Effector CD4-positive, alpha-beta T cell (primary cell): Measurements from ENCODE around the gene TAS2R31.
"Not testable (repeated sequence)": the region's sequence is repeated elsewhere in the genome, so short reads cannot be mapped to it uniquely, and the experiment has no call there.

Experiments
- DNase-seq: peaks from one replicate; pipeline ENCODE4 v3.0.0-alpha.2; 2020
- total RNA-seq: gene quantifications from one replicate; lab custom pipeline; 2026; lab: John Stamatoyannopoulos, UW

TAS2R31 gene, protein sequence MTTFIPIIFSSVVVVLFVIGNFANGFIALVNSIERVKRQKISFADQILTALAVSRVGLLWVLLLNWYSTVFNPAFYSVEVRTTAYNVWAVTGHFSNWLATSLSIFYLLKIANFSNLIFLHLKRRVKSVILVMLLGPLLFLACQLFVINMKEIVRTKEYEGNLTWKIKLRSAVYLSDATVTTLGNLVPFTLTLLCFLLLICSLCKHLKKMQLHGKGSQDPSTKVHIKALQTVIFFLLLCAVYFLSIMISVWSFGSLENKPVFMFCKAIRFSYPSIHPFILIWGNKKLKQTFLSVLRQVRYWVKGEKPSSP
- 2.3 reads per million, percentile 5 among the genes with 10 or more reads in this experiment for total RNA-seq

DNA sequence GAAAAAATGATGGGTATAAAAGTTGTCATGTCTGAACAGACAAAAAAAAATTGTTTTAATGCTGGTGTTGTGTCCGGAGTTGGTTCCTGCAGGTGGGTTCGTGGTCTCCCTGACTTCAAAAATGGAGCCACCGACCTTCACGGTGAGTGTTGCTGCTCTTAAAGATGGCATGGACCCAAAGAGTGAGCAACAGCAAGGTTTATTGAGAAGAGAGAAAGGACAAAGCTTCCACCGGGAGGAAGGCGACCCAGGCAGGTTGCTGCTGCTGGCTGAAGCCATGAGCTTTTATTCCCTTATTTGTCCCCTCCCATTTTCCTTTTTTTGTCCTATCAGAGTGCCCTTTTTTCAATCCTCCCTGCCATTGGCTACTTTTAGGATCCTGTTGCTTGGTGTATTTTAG, at the start of gene TAS2R31:
Gene TAS2R31 (minus strand): TSS at position 101 of the 400 bp plus-strand sequence. CDS start 72 bp downstream, at position 29.
- no peak for DNase-seq

DNA sequence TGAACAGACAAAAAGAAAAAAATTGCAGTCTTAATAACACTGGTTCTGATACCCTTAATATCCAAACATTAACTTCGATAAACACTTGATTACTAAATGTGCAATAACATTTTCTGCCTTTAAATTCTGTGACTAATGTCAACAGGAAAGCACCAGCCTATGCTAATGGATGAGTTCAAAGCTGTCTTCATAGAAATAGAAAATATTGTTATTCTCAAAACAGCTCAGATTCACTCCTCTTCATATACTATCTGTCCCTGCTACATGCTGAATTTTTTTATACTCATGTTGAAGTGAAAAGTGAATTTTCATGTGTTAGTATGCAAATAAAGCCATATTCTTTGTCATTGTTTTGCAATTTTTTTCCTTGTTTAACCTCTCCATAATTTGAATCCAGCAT, 47.0 kb upstream of the TAS2R31 start:
- no peak for DNase-seq

DNA sequence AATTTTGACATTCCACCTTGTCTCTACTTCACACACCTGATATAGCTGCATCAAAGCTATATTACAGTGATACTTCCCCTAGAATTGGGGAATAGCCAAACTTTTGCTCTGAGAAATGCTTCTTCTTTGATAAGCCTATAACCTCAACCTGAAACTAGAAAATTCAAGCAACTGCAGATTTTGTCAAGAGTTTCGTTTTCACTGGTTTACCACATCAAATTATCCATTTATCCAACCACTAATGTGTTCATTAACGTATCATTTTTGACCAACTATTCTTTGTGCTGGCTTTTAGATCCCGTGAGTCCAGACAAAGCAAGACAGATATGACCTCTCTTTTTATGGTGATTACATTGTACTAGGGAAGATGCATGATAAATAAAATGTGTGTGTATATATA, 44.4 kb upstream of the TAS2R31 start:
- no peak for DNase-seq

DNA sequence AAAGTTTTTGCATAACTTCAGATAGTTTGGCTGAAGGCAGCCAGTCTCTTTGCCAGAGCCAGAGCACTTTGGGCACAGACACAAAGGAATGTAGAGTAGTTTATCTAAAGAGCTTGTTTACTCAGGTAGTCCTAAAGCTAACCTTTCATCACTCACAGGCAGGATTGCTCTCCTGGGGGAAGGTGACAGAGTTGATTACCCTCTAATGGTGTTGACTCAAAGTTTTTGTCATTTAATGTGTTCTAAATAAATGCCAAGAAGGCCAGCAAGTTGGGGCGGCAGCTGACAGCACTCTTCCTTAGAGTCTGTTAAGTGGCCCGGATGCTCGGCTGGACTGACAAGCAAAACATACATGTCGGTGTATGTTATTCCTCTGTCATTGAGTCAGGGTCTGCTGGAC, 40.2 kb upstream of the TAS2R31 start:
- DNase-seq, result no peak

DNA sequence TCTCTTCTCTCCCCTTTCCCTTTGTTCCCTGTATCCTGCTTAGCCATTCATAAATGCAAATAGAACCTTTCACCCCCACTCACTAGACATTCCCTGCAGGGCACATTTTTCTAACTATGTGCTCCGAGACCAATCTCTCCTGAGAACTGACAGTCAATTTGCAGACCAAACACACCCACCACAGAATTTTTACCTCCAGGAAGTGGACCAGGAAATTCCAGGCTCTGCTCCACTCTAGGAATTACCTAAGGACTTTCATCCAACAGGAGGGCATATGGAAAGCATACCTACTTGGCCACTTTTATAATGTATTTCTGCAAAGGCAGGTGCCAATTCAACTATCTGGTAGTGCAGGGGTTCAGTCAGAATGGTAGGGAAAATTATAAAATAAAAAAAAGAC, 39.8 kb upstream of the TAS2R31 start:
- no peak for DNase-seq

DNA sequence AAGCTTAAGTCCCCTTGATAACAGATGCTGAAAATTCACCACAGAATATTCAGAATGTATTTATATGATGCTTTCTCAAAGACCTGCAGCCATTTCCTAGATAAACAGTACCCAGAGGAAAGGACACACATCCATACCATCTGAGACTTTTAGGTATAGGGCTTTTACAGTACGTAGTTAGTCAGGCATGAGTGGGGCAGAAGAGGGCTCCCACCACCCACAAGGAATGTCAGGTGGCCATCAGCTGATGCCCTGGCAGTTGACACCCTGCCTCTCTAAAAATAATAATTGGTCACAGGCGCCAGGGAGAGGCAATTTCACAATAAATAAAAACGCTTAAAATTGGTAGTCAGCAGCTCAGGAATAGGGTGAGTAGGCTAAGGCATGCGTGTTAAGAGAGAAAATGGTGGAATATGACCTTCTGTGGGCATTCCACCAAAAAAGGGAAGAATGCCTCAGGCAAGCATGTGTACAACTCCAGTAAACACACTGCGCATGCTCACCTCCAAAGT, 38.7 kb upstream of the TAS2R31 start:
- DNase-seq, result no peak

DNA sequence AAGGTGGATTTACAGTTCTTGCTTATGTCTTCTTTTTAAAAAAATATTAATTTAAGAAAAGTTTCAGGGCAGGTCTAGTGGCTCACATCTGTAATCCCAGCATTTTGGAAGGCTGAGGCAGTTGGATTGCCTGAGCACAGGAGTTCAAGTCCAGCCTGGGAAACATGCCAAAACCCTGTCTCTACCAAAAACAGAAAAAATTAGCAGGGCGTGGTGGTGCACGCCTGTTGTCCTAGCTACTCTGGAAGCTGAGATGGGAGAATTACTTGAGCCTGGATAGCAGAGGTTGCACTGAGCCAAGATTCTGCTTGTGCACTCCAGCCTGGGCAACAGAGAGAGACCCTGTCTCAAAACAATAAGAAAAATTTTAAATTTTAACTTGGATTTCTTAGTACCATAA, 36.3 kb upstream of the TAS2R31 start:
- DNase-seq, result no peak

DNA sequence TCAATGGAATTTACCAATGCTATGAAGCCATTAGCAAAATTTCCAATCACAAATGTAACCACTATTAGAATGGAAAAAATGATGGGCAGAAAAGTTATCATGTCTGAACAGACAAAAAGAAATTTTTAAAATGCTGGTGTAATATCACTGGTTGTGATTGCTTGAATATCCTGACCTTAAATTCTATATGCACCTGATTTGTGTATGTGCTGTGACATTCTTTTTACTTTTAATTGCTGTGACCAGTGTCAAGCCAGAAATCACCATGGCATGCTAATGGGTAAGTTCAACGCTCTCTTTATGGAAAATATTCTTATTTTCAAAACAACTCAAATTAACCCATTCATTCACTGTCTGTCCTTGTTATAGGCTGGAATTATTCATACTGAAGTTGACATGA, 31.0 kb upstream of the TAS2R31 start, which contains the start of gene TAS2R46:
Gene TAS2R46 (minus strand): TSS at position 101 of the 400 bp plus-strand sequence. CDS start 0 bp downstream, at position 101.
- DNase-seq, result not testable (repeated sequence)

DNA sequence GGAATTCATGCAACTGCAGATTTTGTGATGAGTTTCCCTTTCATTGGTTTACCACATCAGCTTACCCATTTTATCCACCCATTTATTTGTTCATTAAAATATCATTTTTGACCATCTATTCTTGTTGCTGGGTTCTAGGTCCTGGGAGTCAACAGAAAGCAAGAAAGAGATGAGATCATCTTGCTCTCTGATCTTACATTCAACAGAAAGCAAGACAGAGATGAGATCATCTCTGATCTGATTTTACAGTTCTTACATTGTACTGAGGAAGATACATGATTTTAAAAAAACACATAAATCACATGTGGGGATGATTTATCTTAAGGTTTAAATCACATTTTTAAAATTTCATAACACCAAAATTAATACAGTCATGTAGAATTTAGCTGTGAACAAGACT, 28.6 kb upstream of the TAS2R31 start:
- DNase-seq, result no peak

DNA sequence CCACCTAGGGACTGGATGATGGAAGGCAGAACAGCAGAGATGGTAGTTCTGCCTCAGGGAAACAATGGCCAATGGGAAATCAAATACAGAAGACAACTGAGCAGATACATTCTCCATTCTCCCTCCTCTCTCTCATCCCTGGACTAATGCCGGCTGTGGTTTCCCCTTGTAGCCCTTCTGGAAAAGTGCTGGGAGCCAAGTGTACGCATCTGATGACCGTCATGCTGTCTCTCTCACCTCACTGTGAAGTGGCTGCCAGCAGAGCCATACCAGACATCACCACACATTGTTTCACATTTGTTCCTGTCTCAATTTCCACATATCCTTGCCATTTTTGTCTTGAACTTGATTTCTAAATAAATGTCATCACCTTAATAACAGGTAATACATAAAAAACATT, 27.8 kb upstream of the TAS2R31 start:
- DNase-seq, result no peak

DNA sequence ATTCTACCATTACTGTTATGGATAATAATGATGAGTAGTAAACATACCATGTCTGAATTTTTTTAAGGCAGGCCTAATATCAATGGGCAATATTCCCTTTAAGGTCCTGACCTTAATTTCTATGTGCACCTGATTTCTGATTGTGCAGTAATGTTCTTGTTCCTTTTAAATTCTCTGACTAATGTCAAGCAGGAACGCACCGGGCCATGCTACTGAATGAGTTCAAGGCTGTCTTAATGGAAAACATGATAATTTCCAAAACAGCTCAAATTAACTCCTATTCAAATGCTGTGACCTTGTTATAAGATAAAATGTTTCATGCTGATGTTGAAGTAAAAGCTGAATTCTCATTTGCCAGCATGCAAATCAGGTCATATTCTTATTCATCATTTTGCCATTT, 24.1 kb upstream of the TAS2R31 start:
- DNase-seq, result no peak

DNA sequence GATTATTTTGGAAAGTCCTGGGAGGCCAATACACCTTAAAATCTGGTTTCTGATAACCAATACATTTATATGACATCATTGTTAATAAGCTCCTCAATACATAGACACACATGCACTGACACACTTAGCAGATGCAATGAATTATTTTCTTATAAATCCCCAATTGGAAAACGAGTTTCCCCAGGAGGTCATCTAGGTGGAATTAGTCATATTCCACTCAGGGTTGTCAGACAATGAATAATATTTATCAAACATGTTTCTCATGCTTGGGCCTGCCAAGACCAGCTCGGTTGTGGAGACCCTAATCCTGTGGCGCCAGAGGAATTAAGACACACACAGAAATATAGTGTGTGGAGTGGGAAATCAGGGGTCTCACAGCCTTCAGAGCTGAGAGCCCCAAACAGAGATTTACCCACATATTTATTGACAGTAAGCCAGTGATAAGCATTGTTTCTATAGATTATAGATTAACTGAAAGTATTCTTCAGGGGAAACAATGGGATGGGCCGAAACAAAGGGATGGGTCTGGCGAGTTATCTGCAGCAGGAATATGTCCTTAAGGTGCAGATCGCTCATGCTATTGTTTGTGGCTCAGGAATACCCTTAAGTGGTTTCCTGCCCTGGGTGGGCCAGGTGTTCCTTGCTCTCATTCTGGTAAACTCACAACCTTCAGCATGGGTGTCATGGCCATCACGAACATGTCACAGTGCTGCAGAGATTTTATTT, 18.8 kb upstream of the TAS2R31 start:
- DNase-seq, result not testable (repeated sequence)

DNA sequence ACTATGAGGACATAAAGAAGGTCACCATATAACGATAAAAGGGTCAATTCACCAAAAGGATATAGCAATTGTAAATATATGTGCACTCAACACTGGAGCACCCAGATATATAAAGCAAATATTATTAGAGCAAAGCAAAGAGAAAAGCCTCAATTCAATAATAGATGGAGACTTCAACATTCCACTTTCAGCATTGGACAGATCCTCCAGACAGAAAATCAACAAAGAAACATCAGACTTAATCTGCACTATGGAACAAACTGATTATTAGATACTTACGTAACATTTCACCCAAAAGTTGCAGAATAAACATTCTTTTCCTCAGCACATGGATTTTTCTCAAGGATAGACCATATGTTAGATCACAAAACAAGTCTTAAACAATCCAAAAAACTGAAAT, 10.2 kb upstream of the TAS2R31 start:
- DNase-seq, result not testable (repeated sequence)

DNA sequence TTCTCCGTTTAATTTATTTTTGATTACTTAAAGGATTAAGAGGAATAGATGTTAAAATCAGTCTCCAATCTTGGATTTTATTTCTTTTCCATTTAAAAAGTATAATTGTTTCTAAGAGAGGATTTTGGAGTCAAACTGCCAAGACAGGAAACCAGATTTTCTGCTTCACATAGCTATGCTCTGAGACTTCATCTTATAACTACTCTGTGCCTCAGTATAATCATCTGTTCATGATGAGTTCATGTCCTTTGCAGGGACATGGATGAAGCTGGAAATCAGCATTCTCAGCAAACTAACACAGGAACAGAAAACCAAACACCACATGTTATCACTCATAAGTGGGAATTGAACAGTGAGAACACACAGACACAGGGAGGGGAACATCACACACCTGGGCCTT, 9.0 kb upstream of the TAS2R31 start:
- DNase-seq, result no peak

DNA sequence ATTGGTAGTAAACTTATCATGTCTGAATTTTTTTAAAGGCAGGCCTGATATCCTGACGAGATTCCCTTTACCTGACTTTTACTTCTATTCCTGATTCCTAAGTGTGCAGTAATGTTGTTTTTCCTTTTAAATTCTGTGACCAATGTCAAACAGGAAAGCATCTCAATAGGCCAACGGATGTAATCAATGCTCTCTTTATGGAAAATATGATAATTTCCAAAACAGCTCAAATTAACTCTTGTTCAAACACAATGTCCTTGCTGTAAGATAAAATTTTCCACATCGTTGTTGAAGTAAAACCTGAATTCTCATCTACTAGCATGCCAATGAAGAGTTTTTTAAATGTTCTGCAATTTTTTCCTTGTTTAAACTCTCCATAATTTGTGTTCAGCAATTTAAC, 8.0 kb upstream of the TAS2R31 start:
- DNase-seq, result no peak

DNA sequence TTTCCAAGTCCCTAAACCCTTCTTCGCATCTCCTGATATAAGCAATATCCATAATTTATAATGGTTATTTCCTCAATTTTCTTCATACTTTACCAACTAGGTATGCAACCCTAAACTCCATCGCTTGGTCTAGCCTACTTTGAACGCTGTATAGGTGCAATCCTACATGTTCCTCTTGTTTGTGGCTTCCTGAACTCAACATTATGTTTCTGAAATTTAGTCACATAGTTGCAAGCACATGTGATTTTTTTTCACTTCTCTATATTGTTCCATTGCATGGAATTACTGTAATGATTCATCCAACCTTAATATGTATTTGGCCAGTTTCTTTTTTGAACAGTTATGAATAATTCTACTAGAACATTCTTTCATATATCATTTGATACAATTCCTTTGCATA, 2.8 kb upstream of the TAS2R31 start:
- DNase-seq, result not testable (repeated sequence)

DNA sequence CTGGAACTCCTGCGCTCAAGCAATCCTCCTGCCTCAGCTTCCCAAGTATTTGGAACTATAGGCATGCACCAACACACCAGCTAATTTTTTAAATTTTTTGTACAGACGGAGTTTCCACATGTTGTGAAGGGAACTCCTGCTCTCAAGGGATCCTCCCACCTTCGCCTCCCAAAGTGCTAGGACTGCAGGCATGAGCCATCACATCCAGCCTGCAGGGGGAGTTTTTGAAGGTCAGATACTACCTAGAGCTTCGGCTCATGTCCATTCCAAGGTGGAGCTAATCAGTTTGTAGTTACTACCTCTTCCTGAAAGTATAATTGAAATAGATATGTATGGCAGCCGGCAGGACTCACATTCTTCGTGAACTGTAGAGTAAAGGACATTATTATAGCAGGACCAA, 5.1 kb downstream of the TAS2R31 start:
- no peak for DNase-seq

DNA sequence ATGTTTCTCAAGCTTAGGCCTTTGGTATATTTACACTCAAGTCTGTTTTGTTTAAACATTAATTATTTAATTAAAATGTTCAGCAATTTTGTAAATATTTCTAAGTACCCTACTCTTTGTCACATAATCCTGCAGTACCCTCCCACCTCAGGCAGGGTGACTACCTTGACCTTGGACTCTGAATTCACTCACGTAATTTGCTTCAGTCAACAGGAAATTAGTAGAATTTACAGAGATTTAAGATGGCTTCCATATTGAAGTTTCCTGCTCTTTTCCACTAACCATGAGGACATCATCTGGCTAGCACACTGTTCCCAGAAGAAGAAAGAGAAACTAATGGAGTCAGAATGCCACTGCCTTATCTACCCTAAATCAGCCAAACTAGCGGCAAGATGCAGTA, 7.8 kb downstream of the TAS2R31 start:
- no peak for DNase-seq

DNA sequence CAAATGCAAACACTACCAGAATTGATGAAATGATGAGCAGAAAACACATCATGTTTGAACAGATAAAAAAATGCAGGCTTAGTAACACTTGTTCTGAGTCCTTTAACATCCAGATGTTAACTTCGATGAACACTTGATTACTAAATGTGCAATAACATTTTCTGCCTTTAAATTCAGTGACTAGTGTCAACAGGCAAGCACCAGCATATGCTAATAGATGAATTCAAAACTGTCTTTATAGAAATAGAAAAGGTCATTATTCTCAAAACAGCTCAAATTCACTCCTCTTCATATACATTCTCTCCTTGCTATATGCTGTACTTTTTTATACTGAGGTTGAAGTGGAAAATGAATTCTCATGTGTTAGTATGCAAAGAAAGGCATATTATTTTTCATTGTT, 8.7 kb downstream of the TAS2R31 start, which contains the start of gene TAS2R19:
Gene TAS2R19 (minus strand): TSS at position 101 of the 400 bp plus-strand sequence. CDS start 49 bp downstream, at position 52.
- DNase-seq, result no peak

DNA sequence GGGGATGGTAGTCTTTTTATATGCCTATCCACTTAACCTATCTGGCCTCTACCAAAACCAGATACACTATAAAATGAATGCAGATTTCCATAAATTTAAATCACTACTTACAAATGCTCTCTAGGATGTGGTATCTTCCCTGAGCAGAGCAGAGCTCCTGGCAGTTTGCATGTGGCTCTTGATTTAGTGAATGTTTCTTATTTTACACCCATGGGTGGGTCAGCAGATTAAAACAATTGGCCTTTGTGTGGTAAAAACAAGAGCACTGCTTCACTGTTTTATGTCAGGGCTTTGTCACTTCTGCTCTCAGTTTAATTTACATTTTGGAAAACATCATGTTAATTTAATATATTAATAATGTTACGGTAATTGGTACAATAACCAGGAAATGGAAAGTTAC, 14.3 kb downstream of the TAS2R31 start:
- no peak for DNase-seq

DNA sequence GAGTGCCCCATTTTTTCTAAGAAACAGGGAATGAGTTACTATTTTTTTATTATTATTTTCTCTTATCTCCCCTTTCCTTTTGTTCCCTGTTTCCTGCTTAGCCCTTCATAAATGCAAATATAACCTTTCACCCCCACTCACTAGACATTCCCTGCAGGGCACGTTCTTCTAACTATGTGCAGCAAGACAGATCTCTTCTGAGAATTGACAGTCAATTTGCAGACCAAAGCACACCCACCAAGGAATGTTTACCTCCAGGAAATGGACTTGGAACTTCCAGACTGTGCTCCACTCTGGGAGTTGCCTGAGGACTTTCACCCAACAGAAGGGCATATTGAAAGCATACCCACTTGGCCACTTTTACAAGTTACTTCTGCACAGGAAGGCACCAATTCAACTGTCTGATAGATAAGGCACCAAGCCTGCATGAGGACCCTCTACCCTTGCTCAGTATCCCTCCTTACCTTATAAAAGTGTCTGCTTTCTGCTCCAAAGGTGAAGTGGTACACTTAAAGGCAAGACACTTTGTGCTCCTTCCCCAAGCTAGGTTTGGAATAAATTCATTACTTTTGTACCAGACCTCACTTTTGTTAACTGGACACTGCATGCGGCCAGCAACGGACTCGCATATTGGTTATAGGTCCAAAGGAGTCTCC, 15.3 kb downstream of the TAS2R31 start:
- no peak for DNase-seq

DNA sequence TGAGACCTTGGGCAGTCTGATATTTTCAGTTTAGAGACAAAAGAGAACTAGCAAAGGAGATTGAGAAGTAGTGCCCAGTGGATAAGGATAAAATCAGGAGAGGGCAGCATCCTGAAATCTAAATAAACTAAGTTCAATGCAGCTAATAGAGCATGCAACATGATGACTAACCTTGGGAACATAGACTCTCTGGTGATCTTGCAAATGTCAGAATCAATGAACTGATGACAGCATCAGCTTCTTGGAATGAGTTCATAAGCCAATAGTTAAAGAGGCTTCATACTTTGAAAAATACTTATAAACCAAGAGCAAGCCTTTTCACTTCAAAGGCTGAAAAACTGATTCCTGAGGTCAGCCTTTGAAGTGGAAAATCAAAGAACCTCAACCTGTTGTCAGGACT, 17.0 kb downstream of the TAS2R31 start:
- DNase-seq, result no peak

DNA sequence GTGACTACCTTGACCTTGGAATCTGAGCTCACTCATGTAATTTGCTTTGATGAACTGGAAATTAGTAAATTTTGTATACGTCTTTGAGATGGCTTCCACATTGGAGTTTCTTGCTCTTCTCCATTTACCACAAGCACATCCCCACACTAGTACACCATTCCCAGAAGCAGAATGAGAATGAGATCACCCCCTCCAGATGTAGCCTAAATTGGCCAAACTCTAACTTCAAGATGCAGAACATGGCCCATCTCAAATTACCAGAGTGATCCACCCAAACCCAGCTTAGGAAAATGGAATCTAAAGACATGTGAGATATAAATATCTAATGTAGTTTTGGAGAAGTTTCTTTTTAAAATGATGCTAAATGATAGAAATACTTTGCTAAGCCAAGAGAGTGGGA, 23.6 kb downstream of the TAS2R31 start:
- DNase-seq, result no peak
